ENCODE data around the gene CYB5A. TPM values are rescaled to one million over a fixed set of nuclear protein-coding genes. Genes with fewer than 3 reads are reported as not detected.

The CYB5A gene
- total and polyA plus RNA-seq, 7 donors = 13.4 to 35.6 (median 27.0) TPM

DNA sequence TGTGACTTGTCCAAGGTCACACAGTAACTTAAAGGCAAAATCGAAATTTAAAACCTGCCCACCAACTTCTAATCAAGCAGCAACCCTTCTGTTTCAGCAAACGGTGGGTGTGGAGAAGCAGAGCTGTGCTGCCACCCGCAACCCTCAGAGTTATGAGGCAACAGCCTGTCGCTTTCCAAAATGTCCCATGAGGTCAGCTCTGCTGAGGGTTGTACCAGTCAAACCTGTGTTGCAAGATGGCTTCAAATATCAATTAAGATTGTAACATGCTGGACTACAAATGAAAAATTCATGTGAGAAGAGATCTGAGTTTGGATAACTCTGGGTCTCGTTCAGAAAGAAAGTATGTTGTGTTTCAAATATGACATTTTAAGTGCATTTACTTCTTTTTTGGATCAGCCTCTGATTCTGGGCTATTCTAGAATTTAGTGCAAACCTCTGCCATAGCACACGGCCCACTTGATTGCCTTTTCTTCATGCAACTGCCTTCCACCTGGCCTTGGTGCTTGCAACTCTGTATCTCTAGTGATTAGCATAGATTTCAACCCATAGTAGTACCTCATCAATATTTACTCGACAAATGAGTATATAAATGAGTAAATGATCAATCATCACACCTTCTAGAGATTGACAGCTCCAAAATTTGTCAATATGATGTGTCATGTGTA, 74.2 kb downstream of the CYB5A start:
- H3K27ac ChIP-seq = no peak overlapping the region
- intact Hi-C loops (cut with DNase I) = no loop called here
- WGBS, 3 donors = 61 to 72% (median 64%) methylated on average over 7 of the region's 7 CpGs
- TF ChIP-seq, protein P1, sequence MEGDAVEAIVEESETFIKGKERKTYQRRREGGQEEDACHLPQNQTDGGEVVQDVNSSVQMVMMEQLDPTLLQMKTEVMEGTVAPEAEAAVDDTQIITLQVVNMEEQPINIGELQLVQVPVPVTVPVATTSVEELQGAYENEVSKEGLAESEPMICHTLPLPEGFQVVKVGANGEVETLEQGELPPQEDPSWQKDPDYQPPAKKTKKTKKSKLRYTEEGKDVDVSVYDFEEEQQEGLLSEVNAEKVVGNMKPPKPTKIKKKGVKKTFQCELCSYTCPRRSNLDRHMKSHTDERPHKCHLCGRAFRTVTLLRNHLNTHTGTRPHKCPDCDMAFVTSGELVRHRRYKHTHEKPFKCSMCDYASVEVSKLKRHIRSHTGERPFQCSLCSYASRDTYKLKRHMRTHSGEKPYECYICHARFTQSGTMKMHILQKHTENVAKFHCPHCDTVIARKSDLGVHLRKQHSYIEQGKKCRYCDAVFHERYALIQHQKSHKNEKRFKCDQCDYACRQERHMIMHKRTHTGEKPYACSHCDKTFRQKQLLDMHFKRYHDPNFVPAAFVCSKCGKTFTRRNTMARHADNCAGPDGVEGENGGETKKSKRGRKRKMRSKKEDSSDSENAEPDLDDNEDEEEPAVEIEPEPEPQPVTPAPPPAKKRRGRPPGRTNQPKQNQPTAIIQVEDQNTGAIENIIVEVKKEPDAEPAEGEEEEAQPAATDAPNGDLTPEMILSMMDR (IDR thresholded peaks at IDR 0.05) = no peak
- H3K9me3 ChIP-seq = no peaks in the 10 kb centered on the region
- no peak overlapping the region for H3K4me3 ChIP-seq
- no peaks in the 10 kb centered on the region for H3K4me1 ChIP-seq
- DNase-seq (no peak), ATAC-seq (no peak)
- H3K27me3 ChIP-seq (ENCODE audit: insufficient read depth in 3 of 3, low read length in 2 of 3) = no peaks in the 10 kb centered on the region
- H3K36me3 ChIP-seq (ENCODE audit: insufficient read depth in 1 of 2, low read depth in 1 of 2) = no peaks in the 10 kb centered on the region

DNA sequence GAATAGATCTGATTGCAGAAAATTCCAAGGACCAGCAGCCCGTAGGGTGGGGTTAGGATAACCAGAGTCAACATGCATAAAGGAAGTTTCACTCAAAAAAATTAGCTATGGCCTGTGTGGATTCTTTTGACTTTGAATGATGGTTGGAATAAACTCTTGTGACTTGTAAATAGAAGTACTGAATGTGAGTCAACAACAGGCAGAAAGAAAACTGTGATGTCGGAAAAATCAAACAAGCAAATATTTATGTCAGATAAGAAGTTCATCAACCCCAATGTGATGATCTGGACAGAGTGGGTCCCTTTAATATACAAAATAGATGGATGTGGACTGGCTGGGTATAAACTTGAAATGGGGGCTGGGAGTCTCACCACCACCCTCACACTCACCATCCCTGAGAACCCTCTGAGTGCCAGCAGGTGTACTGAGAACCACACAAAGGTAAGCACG, 75.1 kb downstream of the CYB5A start:
- DNase-seq (no peak), ATAC-seq (no peak)
- Histone ChIP-seq H3K27ac (no peak overlapping the region), H3K27me3 (ENCODE audit: insufficient read depth in 3 of 3, low read length in 2 of 3) (no peaks in the 10 kb centered on the region), H3K36me3 (ENCODE audit: insufficient read depth in 1 of 2, low read depth in 1 of 2) (no peaks in the 10 kb centered on the region), H3K4me3 (no peak overlapping the region), H3K9me3 (no peaks in the 10 kb centered on the region), H3K4me1 (no peaks in the 10 kb centered on the region)
- 79 to 87% (median 82%) methylated on average over 3 of the region's 3 CpGs for WGBS, 3 donors
- TF ChIP-seq, protein P1 (IDR thresholded peaks at IDR 0.05) = no peak
- intact Hi-C loops (cut with DNase I) = no loop called here

DNA sequence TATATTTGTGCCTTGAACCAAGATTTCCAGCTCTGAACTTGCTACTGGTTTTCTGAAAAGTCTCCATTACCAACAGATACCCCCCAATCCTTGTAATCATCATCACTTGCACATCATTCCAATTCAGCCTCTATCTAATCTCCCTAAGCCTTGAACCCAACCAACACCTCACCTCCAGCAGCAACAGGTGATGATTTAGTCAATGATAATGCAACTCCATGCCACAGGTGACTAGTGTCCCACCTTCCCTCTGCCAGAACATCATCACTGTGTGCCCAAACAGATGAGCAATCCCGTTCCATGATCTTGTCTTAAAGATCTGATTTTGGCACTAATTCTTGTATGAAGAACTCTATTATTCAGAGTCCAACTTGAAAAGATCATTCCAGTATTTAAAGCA, 75.9 kb downstream of the CYB5A start:
- H3K27me3 ChIP-seq (ENCODE audit: insufficient read depth in 3 of 3, low read length in 2 of 3) = no peaks in the 10 kb centered on the region
- no peaks in the 10 kb centered on the region for H3K4me1 ChIP-seq
- ATAC-seq (no peak), DNase-seq (no peak)
- H3K36me3 ChIP-seq (ENCODE audit: insufficient read depth in 1 of 2, low read depth in 1 of 2) = no peaks in the 10 kb centered on the region
- H3K9me3 ChIP-seq = no peaks in the 10 kb centered on the region
- H3K27ac ChIP-seq = no peak overlapping the region
- no peak overlapping the region for H3K4me3 ChIP-seq
- TF ChIP-seq, protein P1 (IDR thresholded peaks at IDR 0.05) = no peak
- intact Hi-C loops (cut with DNase I) = no loop called here
- 0 to 39% (median 34%) methylated on average over 1 of the region's 1 CpG for WGBS, 3 donors

DNA sequence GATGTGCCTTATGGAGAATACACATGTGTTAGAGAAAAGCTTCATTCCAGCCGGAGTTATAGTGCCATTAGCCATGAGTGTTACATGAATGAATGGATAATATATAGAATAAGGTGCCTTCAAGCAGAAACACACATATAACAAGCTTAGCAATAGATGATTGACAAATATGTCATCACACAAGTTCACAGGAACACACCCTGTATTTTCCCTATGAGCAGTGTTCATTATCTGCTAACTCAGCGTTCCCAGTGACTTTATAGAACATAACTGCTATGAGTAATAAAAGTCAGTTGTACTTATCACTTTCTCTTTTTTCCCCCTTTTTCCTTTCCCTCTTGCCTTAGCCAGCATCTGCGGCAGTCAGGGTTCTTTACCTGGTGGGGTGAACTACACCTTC, 78.3 kb downstream of the CYB5A start:
- TF ChIP-seq, protein P1 (IDR thresholded peaks at IDR 0.05) = no peak
- Histone ChIP-seq H3K27ac (no peak overlapping the region), H3K9me3 (no peaks in the 10 kb centered on the region), H3K36me3 (ENCODE audit: insufficient read depth in 1 of 2, low read depth in 1 of 2) (no peaks in the 10 kb centered on the region), H3K4me1 (no peaks in the 10 kb centered on the region), H3K27me3 (ENCODE audit: insufficient read depth in 3 of 3, low read length in 2 of 3) (no peaks in the 10 kb centered on the region), H3K4me3 (no peak overlapping the region)
- ATAC-seq (no peak), DNase-seq (no peak)
- intact Hi-C loops (cut with DNase I) = no loop called here
- WGBS, 3 donors = 90 to 96% (median 94%) methylated on average over 3 of the region's 3 CpGs
